H9 (cell line): ENCODE measurements around the gene GPR150. TPM values are rescaled to one million over a fixed set of nuclear protein-coding genes. Genes with fewer than 3 reads are reported as not detected.

Experiments
- DNase-seq: peaks from one replicate; pipeline ENCODE4 v3.0.0-alpha.2; 2017
- H2AFZ ChIP-seq: one replicate; pipeline ENCODE4 v1.6.1; 2013; ENCODE audit warnings: mild to moderate bottlenecking, low read length, control low read depth, moderate library complexity
- H2AK5ac ChIP-seq: 2 replicates; pipeline ENCODE4 v1.6.1; 2013; ENCODE audit warnings: low read length, control low read depth, mixed read lengths; ENCODE audit not compliant: insufficient read length
- H2BK120ac ChIP-seq: one replicate; pipeline ENCODE4 v1.6.1; 2013; ENCODE audit warnings: low read depth, mild to moderate bottlenecking, low read length, control low read depth, inconsistent platforms; ENCODE audit not compliant: poor library complexity, severe bottlenecking
- H2BK12ac ChIP-seq: 2 replicates; pipeline ENCODE4 v1.6.1; 2013; ENCODE audit warnings: low read length, control low read depth, mixed read lengths, low read depth; ENCODE audit not compliant: insufficient read length
- H2BK15ac ChIP-seq: 2 replicates; pipeline ENCODE4 v1.6.1; 2013; ENCODE audit warnings: low read depth, low read length, control low read depth
- H2BK20ac ChIP-seq: one replicate; pipeline ENCODE4 v1.6.1; 2013; ENCODE audit warnings: low read depth, mild to moderate bottlenecking, low read length, control low read depth, inconsistent platforms; ENCODE audit not compliant: poor library complexity, severe bottlenecking
- H2BK5ac ChIP-seq: 2 replicates; pipeline ENCODE4 v1.6.1; 2013; ENCODE audit warnings: low read length, control low read depth, mixed read lengths; ENCODE audit not compliant: insufficient read length
- H3K14ac ChIP-seq: 2 replicates; pipeline ENCODE4 v1.6.1; 2013; ENCODE audit warnings: low read length, control low read depth; ENCODE audit not compliant: insufficient read depth
- H3K18ac ChIP-seq: 2 replicates; pipeline ENCODE4 v1.6.1; 2013; ENCODE audit warnings: low read depth, mild to moderate bottlenecking, mixed read lengths, low read length, control low read depth; ENCODE audit not compliant: insufficient read length
- H3K23ac ChIP-seq: 2 replicates; pipeline ENCODE4 v1.6.1; 2013; ENCODE audit warnings: low read length, control low read depth, mixed read lengths, low read depth; ENCODE audit not compliant: insufficient read length
- H3K23me2 ChIP-seq: 2 replicates; pipeline ENCODE4 v1.6.1; 2013; ENCODE audit warnings: low read depth, mild to moderate bottlenecking, mixed read lengths, low read length, control low read depth; ENCODE audit not compliant: insufficient read length, poor library complexity, severe bottlenecking
- H3K27ac ChIP-seq: 2 replicates; pipeline ENCODE4 v1.5.1; 2013; ENCODE audit warnings: low read length, control low read depth, mixed read lengths, low read depth; ENCODE audit not compliant: insufficient read length
- H3K27me3 ChIP-seq: 2 replicates; pipeline ENCODE4 v1.6.1; 2013; ENCODE audit warnings: low read length, control low read depth, inconsistent platforms; ENCODE audit not compliant: insufficient read depth
- H3K4ac ChIP-seq: 2 replicates; pipeline ENCODE4 v1.6.1; 2013; ENCODE audit warnings: low read depth, mild to moderate bottlenecking, control low read depth, inconsistent platforms, low read length, moderate library complexity
- H3K4me1 ChIP-seq: 2 replicates; pipeline ENCODE4 v1.6.1; 2013; ENCODE audit warnings: low read length, control low read depth, inconsistent platforms; ENCODE audit not compliant: insufficient read depth
- H3K4me2 ChIP-seq: 2 replicates; pipeline ENCODE4 v1.6.1; 2013; ENCODE audit warnings: low read length, control low read depth, mixed read lengths; ENCODE audit not compliant: insufficient read length, insufficient read depth
- H3K56ac ChIP-seq: 2 replicates; pipeline ENCODE4 v1.6.1; 2013; ENCODE audit warnings: low read depth, mild to moderate bottlenecking, mixed read lengths, low read length, control low read depth; ENCODE audit not compliant: insufficient read length
- H3K79me1 ChIP-seq: 2 replicates; pipeline ENCODE4 v1.6.1; 2013; ENCODE audit warnings: low read depth, mild to moderate bottlenecking, moderate library complexity, low read length, control low read depth, inconsistent platforms; ENCODE audit not compliant: insufficient read depth, poor library complexity, severe bottlenecking
- H3K79me2 ChIP-seq: 2 replicates; pipeline ENCODE4 v1.6.1; 2013; ENCODE audit warnings: low read length, control low read depth, inconsistent platforms; ENCODE audit not compliant: insufficient read depth
- H3K9ac ChIP-seq: 2 replicates; pipeline ENCODE4 v1.6.1; 2013; ENCODE audit warnings: low read length, control low read depth, mixed read lengths; ENCODE audit not compliant: insufficient read length; ENCODE audit errors: extremely low read depth
- H3K9me3 ChIP-seq: one replicate; pipeline ENCODE4 v1.6.1; 2013; ENCODE audit warnings: low read depth, low read length, inconsistent platforms; ENCODE audit not compliant: control insufficient read depth
- H3T11ph ChIP-seq: one replicate; pipeline ENCODE4 v1.6.1; 2013; ENCODE audit warnings: mild to moderate bottlenecking, low read length, control low read depth, inconsistent platforms
- H4K20me1 ChIP-seq: one replicate; pipeline ENCODE4 v1.6.1; 2013; ENCODE audit not compliant: control insufficient read depth, insufficient read length, insufficient read depth
- H4K5ac ChIP-seq: 2 replicates; pipeline ENCODE4 v1.6.1; 2013; ENCODE audit warnings: low read depth, mild to moderate bottlenecking, mixed read lengths, low read length, control low read depth; ENCODE audit not compliant: insufficient read length
- H4K8ac ChIP-seq: replicated peaks from 2 replicates; pipeline ENCODE4 v1.6.1; 2013; ENCODE audit warnings: low read length, control low read depth, mixed read lengths, low read depth; ENCODE audit not compliant: insufficient read length
- H4K91ac ChIP-seq: 2 replicates; pipeline ENCODE4 v1.6.1; 2013; ENCODE audit warnings: low read depth, mild to moderate bottlenecking, moderate library complexity, mixed read lengths, low read length, control low read depth; ENCODE audit not compliant: insufficient read length
- H3K27ac Mint-ChIP-seq, 3 experiments: 2 replicates in 2 of 3; 3 replicates in 1 of 3; pipeline ENCODE4 v1.8.0; 2020 to 2021; ENCODE audit warnings: mixed read lengths in 3 of 3, mild to moderate bottlenecking in 1 of 3, moderate library complexity in 1 of 3
- H3K27me3 Mint-ChIP-seq: 2 replicates; pipeline ENCODE4 v1.8.0; 2021; ENCODE audit warnings: low read depth, mild to moderate bottlenecking, moderate library complexity, mixed read lengths
- H3K36me3 Mint-ChIP-seq, 3 experiments: 2 replicates in 2 of 3; 3 replicates in 1 of 3; pipeline ENCODE4 v1.8.0; 2020 to 2021; ENCODE audit warnings: low read depth in 3 of 3, mixed read lengths in 3 of 3; ENCODE audit not compliant: insufficient read depth in 1 of 3
- H3K4me1 Mint-ChIP-seq, 2 experiments: 2 replicates each; pipeline ENCODE4 v1.8.0; 2020; ENCODE audit warnings: mixed read lengths in 2 of 2
- H3K4me3 Mint-ChIP-seq, 2 experiments: 2 replicates in 1 of 2; 3 replicates in 1 of 2; pipeline ENCODE4 v1.8.0; 2020 to 2021; ENCODE audit warnings: mild to moderate bottlenecking in 2 of 2, mixed read lengths in 2 of 2, moderate library complexity in 1 of 2
- H3K9me3 Mint-ChIP-seq, 2 experiments: 2 replicates in 1 of 2; 3 replicates in 1 of 2; pipeline ENCODE4 v1.8.0; 2020; ENCODE audit warnings: mild to moderate bottlenecking in 2 of 2, mixed read lengths in 2 of 2, moderate library complexity in 1 of 2
- CTCF ChIP-seq: fragments of 200-600 bp; sonication (generic); conservative IDR thresholded peaks from 3 replicates; pipeline ENCODE4 v1.8.0; 2021; ENCODE audit warnings: antibody characterized with exemption, mild to moderate bottlenecking
- WGBS: extraction: QIAGEN DNeasy Blood & Tissue Kit; methylation state at CpG from one replicate; pipeline ENCODE4 v1.1.7; 2013; ENCODE audit warnings: missing lambda C conversion rate, low lambda C conversion rate, mixed read lengths; ENCODE audit not compliant: insufficient read length; ENCODE audit errors: extremely low coverage; 5-methylcytosine and 5-hydroxymethylcytosine counted together
- total RNA-seq: library from RNA; stranded (reverse); gene quantifications from 2 replicates; pipeline ENCODE4 v1.2.1, GENCODE V29; 2021

The GPR150 gene
- total RNA-seq, 1 experiment from 2014 or later: not detected

DNA sequence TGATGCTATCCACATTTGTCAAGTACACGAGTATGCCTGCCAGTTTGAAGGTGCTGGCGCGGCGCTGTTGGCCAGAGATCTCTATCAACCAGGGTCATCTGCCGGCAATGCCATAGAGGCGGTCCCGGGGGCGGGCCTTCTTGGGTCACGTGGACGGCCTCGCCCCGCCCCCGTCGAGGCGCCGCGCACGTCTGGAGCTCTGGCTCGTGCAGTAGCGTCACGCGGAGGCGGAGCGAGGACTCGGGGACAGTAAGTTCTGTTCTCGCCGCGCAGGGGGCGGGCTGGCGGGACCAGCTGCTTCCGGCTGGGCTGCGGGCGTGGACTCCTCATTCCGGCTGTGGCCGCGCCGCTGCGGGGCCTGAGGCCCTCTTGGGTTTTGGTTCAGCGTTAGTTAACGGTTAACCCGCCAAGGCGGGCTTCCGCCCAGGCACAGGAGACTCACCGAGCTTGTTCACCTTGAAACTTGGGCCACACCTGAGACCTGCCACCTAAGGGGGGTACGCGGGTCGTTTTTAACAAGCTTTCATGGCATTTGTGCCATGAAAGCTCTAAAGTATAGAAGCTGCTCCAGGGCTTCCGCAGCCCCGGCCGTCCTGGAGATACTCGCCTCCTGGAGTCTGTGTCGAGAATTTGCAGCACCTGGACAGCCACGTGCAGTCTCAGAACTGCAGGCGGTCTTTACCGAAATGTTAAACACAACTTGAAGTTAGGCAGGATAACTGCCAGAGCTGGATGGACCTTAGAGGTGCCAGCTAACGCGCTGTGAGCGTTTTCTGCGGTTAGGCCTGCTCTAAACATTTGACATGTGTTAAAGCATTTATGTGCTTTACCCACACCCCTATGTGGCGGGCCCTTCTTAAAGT, 26.9 kb downstream of the GPR150 start, which contains the start of gene RFESD:
RFESD (plus strand) TSS at position 209 of the 863 bp plus-strand sequence. CDS start 5,495 bp downstream, outside the sequence.
- H3K79me2 ChIP-seq: no peaks in the 10 kb centered on the region
- no peak within 1 kb of the TSS for H2AK5ac ChIP-seq
- Mint-ChIP-seq H3K27ac (peak within 1 kb of the TSS in 2 of 3 experiments; percentile 81 to 91; a peak in 3 of 7 replicates), H3K4me3 (peak within 1 kb of the TSS; percentile 71 to 79), H3K4me1 (peaks cover 0 to 4% of the 10 kb centered on the region in 2 experiments; a peak in 1 of 4 replicates), H3K9me3 (no peaks in the 10 kb centered on the region; a peak in 1 of 5 replicates), H3K27me3 (no peaks in the 10 kb centered on the region; the same call in 1 of the 2 replicates), H3K36me3 (no peaks in the 10 kb centered on the region)
- H3K23me2 ChIP-seq: peaks cover 4% of the 10 kb centered on the region
- H3K9ac ChIP-seq: peak within 1 kb of the TSS; percentile 12
- H4K20me1 ChIP-seq: no peaks in the 10 kb centered on the region
- H3T11ph ChIP-seq: no peak within 1 kb of the TSS
- no CpG with 5 or more reads among the region's 60 CpGs for WGBS
- no peak within 1 kb of the TSS for H4K91ac ChIP-seq
- no peak within 1 kb of the TSS for H2BK12ac ChIP-seq
- H2BK5ac ChIP-seq: no peak within 1 kb of the TSS
- H3K18ac ChIP-seq: no peak within 1 kb of the TSS
- H3K23ac ChIP-seq: no peak within 1 kb of the TSS
- H2BK15ac ChIP-seq: no peak within 1 kb of the TSS
- no peak within 1 kb of the TSS for H4K5ac ChIP-seq
- H3K27ac ChIP-seq: no peak within 1 kb of the TSS
- DNase-seq: peak; percentile 99
- H4K8ac ChIP-seq: no peak within 1 kb of the TSS
- H2AFZ ChIP-seq: no peak within 1 kb of the TSS
- H3K9me3 ChIP-seq: no peaks in the 10 kb centered on the region
- H3K4ac ChIP-seq: no peak within 1 kb of the TSS
- TF ChIP-seq CTCF: peak; percentile 31; the same call in 2 of the 3 replicates
- no peak within 1 kb of the TSS for H3K56ac ChIP-seq
- H2BK20ac ChIP-seq: no peak within 1 kb of the TSS
- H3K27me3 ChIP-seq: no peaks in the 10 kb centered on the region
- no peaks in the 10 kb centered on the region; the same call in 1 of the 2 replicates for H3K4me1 ChIP-seq
- peak within 1 kb of the TSS; percentile 54 for H3K4me2 ChIP-seq
- H3K14ac ChIP-seq: no peak within 1 kb of the TSS
- no peaks in the 10 kb centered on the region for H3K79me1 ChIP-seq
- H2BK120ac ChIP-seq: no peak within 1 kb of the TSS
